Fibroblast of skin of abdomen (primary cell): ENCODE results near the gene TFE3. TPM values are rescaled to one million over a fixed set of nuclear protein-coding genes. Genes with fewer than 3 reads are reported as not detected.

Experiments
- DNase-seq: peaks from one replicate; pipeline ENCODE4 v3.0.0-alpha.2; 2013
- polyA plus RNA-seq, 2 experiments: library from polyadenylated mRNA; unstranded; fragments of 120-200 nt; gene quantifications; one replicate each; pipeline ENCODE4 v1.2.1, GENCODE V29; 2013; ENCODE audit not compliant: insufficient read length in 2 of 2

The TFE3 gene
- 61.2 TPM for polyA plus RNA-seq (2013, experiment 1 of 2; ENCODE audit: insufficient read length)
- polyA plus RNA-seq (2013, experiment 2 of 2; ENCODE audit: insufficient read length), result 65.4 TPM

- peak; percentile 99 for DNase-seq
Measured at GRCh38 chrX:49043220-49043986, at the start of gene TFE3. Gene TFE3, minus strand, starts transcription at chrX:49043357. Its CDS starts 131 bp downstream, at chrX:49043226.

GRCh38 chrX:49089553-49089952 is 46.4 kb upstream of the TFE3 start:
- no peak for DNase-seq

- DNase-seq, result no peak
Measured at GRCh38 chrX:49082271-49082871, 39.2 kb upstream of the TFE3 start.

GRCh38 chrX:49079489-49080428 is 36.6 kb upstream of the TFE3 start, which contains the start of gene WDR45:
Gene WDR45, minus strand, starts transcription at chrX:49079887. Its CDS starts 1,792 bp downstream, at chrX:49078095.
- DNase-seq, result peak; percentile 68

- no peak for DNase-seq
Measured at GRCh38 chrX:49077941-49078340, 34.8 kb upstream of the TFE3 start.

GRCh38 chrX:49075347-49075746 is 32.2 kb upstream of the TFE3 start:
- no peak for DNase-seq

GRCh38 chrX:49073601-49074575 is 30.7 kb upstream of the TFE3 start, which contains the start of gene PRAF2:
Gene PRAF2, minus strand, starts transcription at chrX:49074002. Its CDS starts 15 bp downstream, at chrX:49073987.
- DNase-seq, result peak; percentile 92

- DNase-seq, result no peak
Measured at GRCh38 chrX:49072712-49073095, 29.5 kb upstream of the TFE3 start.

GRCh38 chrX:49071877-49072711 is 28.9 kb upstream of the TFE3 start:
- DNase-seq, result peak; percentile 69

GRCh38 chrX:49070988-49071387 is 27.8 kb upstream of the TFE3 start:
- DNase-seq, result no peak

- no peak for DNase-seq
Measured at GRCh38 chrX:49069038-49069437, 25.9 kb upstream of the TFE3 start.

GRCh38 chrX:49067285-49068120 is 24.3 kb upstream of the TFE3 start:
- DNase-seq, result no peak

GRCh38 chrX:49066690-49067089 is 23.5 kb upstream of the TFE3 start:
- no peak for DNase-seq

GRCh38 chrX:49066278-49066677 is 23.1 kb upstream of the TFE3 start:
- no peak for DNase-seq

GRCh38 chrX:49064735-49065134 is 21.6 kb upstream of the TFE3 start:
- no peak for DNase-seq

- no peak for DNase-seq
Measured at GRCh38 chrX:49064303-49064702, 21.1 kb upstream of the TFE3 start.

- no peak for DNase-seq
Measured at GRCh38 chrX:49063715-49064114, 20.6 kb upstream of the TFE3 start.

- DNase-seq, result no peak
Measured at GRCh38 chrX:49061916-49062315, 18.8 kb upstream of the TFE3 start.

- DNase-seq, result no peak
Measured at GRCh38 chrX:49061490-49061889, 18.3 kb upstream of the TFE3 start.

- no peak for DNase-seq
Measured at GRCh38 chrX:49060914-49061313, 17.8 kb upstream of the TFE3 start.
